OCI-LY7 (cell line): ENCODE data around the gene ARHGEF25. TPM values are rescaled to one million over a fixed set of nuclear protein-coding genes. Genes with fewer than 3 reads are reported as not detected.

ENCODE experiments used
- BruUV-seq: library from RNA; stranded (reverse); fragments of 400-500 nt; replicated peaks from 2 replicates; lab custom pipeline; 2021; lab: Mats Ljungman, UMichigan
- CTCF ChIA-PET: fragments of 300-600 bp; sonication (Branson Sonifier 250); formaldehyde crosslinking; loops from one replicate; lab custom pipeline; 2022; ENCODE audit warnings: antibody characterized with exemption; ENCODE audit not compliant: unreplicated experiment; lab: Charles Lee
- POLR2A ChIA-PET: fragments of 300-600 bp; sonication (Branson Sonifier 250); formaldehyde crosslinking; loops from one replicate; lab custom pipeline; 2022; ENCODE audit warnings: antibody characterized with exemption; lab: Charles Lee
- DNase-seq: peaks from one replicate; pipeline ENCODE4 v3.0.0-alpha.2; 2015; ENCODE audit warnings: low spot score
- H2AFZ ChIP-seq: fragments of 200-600 bp; sonication (generic), shearing (Covaris generic); 2 replicates; pipeline ENCODE4 v1.6.1; 2014; ENCODE audit warnings: mild to moderate bottlenecking, antibody characterized with exemption, low read length, moderate library complexity
- H3K27ac ChIP-seq: fragments of 200-600 bp; sonication (generic); 2 replicates; pipeline ENCODE4 v1.5.1; 2014; ENCODE audit warnings: mixed run types, low read depth, mild to moderate bottlenecking, moderate library complexity, low read length, inconsistent platforms; ENCODE audit not compliant: poor library complexity, severe bottlenecking
- H3K36me3 ChIP-seq: fragments of 200-600 bp; sonication (generic); 2 replicates; pipeline ENCODE4 v1.6.1; 2014; ENCODE audit warnings: mild to moderate bottlenecking, antibody characterized with exemption, low read length, moderate library complexity, mixed read lengths; ENCODE audit not compliant: insufficient read depth
- H3K4me1 ChIP-seq: fragments of 200-600 bp; sonication (generic); 2 replicates; pipeline ENCODE4 v1.5.1; 2014; ENCODE audit warnings: mild to moderate bottlenecking, low read length; ENCODE audit not compliant: insufficient read depth, poor library complexity, severe bottlenecking
- H3K4me2 ChIP-seq: fragments of 200-600 bp; sonication (generic); 2 replicates; pipeline ENCODE4 v1.6.1; 2014; ENCODE audit warnings: mild to moderate bottlenecking, low read length
- H3K4me3 ChIP-seq: fragments of 200-600 bp; sonication (generic); 2 replicates; pipeline ENCODE4 v1.5.1; 2014; ENCODE audit warnings: mild to moderate bottlenecking, low read depth, low read length; ENCODE audit not compliant: poor library complexity, severe bottlenecking
- H3K79me2 ChIP-seq: fragments of 200-600 bp; sonication (generic); 2 replicates; pipeline ENCODE4 v1.6.1; 2016; ENCODE audit warnings: low read depth, mild to moderate bottlenecking, low read length, moderate library complexity, mixed read lengths; ENCODE audit not compliant: insufficient read depth
- H3K9me2 ChIP-seq: fragments of 200-600 bp; sonication (generic); 2 replicates; pipeline ENCODE4 v1.6.1; 2016; ENCODE audit warnings: mild to moderate bottlenecking, low read length, mixed read lengths; ENCODE audit not compliant: insufficient read depth
- H3K9me3 ChIP-seq: fragments of 200-600 bp; sonication (generic); 2 replicates; pipeline ENCODE4 v1.6.1; 2014; ENCODE audit warnings: mild to moderate bottlenecking, mixed run types, low read length, mixed read lengths
- H4K20me1 ChIP-seq: fragments of 200-600 bp; sonication (generic); 2 replicates; pipeline ENCODE4 v1.6.1; 2014; ENCODE audit warnings: mild to moderate bottlenecking, antibody characterized with exemption, low read length, moderate library complexity, mixed read lengths; ENCODE audit not compliant: insufficient read depth
- EZH2phosphoT487 ChIP-seq: fragments of 200-600 bp; sonication (generic); IDR thresholded peaks from 2 replicates; pipeline ENCODE4 v1.6.1; 2018; ENCODE audit warnings: low read depth, borderline replicate concordance, mild to moderate bottlenecking, mixed run types, antibody characterized with exemption, low read length, moderate library complexity, mixed read lengths
- intact Hi-C: fragments of 100-400 bp; cut with micrococcal nuclease; formaldehyde crosslinking; loops from one replicate; pipeline ENCODE4 v1.10.0; 2022; ENCODE audit not compliant: unreplicated experiment
- total RNA-seq, 2 experiments: library from RNA; depleted of rRNA in 1 of 2; stranded (reverse); fragments of >200 nt in 1 of 2; shearing (Covaris generic) in 1 of 2; gene quantifications; 2 replicates each; pipeline ENCODE4 v1.2.3, GENCODE V29; 2014 to 2022
- TF ChIP-seq, protein P1 (sequence below): fragments of 200-600 bp; sonication (generic); conservative IDR thresholded peaks from 2 replicates; pipeline ENCODE4 v1.5.1; 2014; ENCODE audit warnings: mild to moderate bottlenecking, antibody characterized with exemption, low read length, moderate library complexity, mixed read lengths

Gene ARHGEF25
- total RNA-seq, 2 experiments from 2014 or later: not detected

- peak; percentile 36 for DNase-seq
- Histone ChIP-seq H4K20me1 (no peaks in the 10 kb centered on the region), H3K9me3 (no peaks in the 10 kb centered on the region), H3K27ac (no peak overlapping the region), H3K9me2 (no peaks in the 10 kb centered on the region), H3K79me2 (no peaks in the 10 kb centered on the region), H3K36me3 (no peaks in the 10 kb centered on the region), H3K4me1 (no peaks in the 10 kb centered on the region), H2AFZ (no peak overlapping the region), H3K4me3 (no peak overlapping the region), H3K4me2 (no peak overlapping the region; the same call in 1 of the 2 replicates)
- ChIA-PET CTCF (no interaction called here), POLR2A (interaction anchor here (0.7 kb wide), 1 partner anchor 345 kb away, joined by 3 read pairs; no protein-coding TSS in a partner anchor)
- intact Hi-C loops: no loop called here
- TF ChIP-seq EZH2phosphoT487: no peak
- TF ChIP-seq, protein P1, sequence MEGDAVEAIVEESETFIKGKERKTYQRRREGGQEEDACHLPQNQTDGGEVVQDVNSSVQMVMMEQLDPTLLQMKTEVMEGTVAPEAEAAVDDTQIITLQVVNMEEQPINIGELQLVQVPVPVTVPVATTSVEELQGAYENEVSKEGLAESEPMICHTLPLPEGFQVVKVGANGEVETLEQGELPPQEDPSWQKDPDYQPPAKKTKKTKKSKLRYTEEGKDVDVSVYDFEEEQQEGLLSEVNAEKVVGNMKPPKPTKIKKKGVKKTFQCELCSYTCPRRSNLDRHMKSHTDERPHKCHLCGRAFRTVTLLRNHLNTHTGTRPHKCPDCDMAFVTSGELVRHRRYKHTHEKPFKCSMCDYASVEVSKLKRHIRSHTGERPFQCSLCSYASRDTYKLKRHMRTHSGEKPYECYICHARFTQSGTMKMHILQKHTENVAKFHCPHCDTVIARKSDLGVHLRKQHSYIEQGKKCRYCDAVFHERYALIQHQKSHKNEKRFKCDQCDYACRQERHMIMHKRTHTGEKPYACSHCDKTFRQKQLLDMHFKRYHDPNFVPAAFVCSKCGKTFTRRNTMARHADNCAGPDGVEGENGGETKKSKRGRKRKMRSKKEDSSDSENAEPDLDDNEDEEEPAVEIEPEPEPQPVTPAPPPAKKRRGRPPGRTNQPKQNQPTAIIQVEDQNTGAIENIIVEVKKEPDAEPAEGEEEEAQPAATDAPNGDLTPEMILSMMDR: peak; percentile 79
- no TSS peak for BruUV-seq
Measured at GRCh38 chr12:57621497-57622292, 10.5 kb downstream of the ARHGEF25 start.

- Histone ChIP-seq H3K9me3 (no peaks in the 10 kb centered on the region), H3K4me3 (no peak overlapping the region), H3K9me2 (no peaks in the 10 kb centered on the region), H2AFZ (no peak overlapping the region), H3K4me1 (no peaks in the 10 kb centered on the region), H4K20me1 (no peaks in the 10 kb centered on the region), H3K4me2 (no peak overlapping the region), H3K27ac (no peak overlapping the region), H3K79me2 (no peaks in the 10 kb centered on the region), H3K36me3 (no peaks in the 10 kb centered on the region)
- TF ChIP-seq EZH2phosphoT487: no peak
- TF ChIP-seq, protein P1: no peak
- CTCF ChIA-PET: no interaction called here
- intact Hi-C loops: no loop called here
- POLR2A ChIA-PET: no interaction called here
- BruUV-seq: no TSS peak
- no peak for DNase-seq
Measured at GRCh38 chr12:57622293-57623245, 11.3 kb downstream of the ARHGEF25 start.
